Esophagus squamous epithelium (tissue), 4 donors: ENCODE data around the gene SEMA7A.

Source experiments
- POLR2A ChIP-seq, 4 donors: fragments of 450-650 bp; IDR thresholded peaks; one replicate each; pipeline ENCODE4 v1.6.1; 2017; ENCODE audit warnings: antibody characterized with exemption in 4 of 4, mild to moderate bottlenecking in 4 of 4, moderate library complexity in 3 of 4
- TF ChIP-seq, protein P1 (sequence below), 6 experiments: fragments of 450-650 bp in 4 of 6; fragments of 200-600 bp in 2 of 6; sonication (generic) in 2 of 6; IDR thresholded peaks; one replicate each; pipeline ENCODE4 v1.5.1; 2016 to 2019; ENCODE audit warnings: antibody characterized with exemption in 6 of 6, mild to moderate bottlenecking in 4 of 6, moderate library complexity in 4 of 6

- TF ChIP-seq, protein P1, sequence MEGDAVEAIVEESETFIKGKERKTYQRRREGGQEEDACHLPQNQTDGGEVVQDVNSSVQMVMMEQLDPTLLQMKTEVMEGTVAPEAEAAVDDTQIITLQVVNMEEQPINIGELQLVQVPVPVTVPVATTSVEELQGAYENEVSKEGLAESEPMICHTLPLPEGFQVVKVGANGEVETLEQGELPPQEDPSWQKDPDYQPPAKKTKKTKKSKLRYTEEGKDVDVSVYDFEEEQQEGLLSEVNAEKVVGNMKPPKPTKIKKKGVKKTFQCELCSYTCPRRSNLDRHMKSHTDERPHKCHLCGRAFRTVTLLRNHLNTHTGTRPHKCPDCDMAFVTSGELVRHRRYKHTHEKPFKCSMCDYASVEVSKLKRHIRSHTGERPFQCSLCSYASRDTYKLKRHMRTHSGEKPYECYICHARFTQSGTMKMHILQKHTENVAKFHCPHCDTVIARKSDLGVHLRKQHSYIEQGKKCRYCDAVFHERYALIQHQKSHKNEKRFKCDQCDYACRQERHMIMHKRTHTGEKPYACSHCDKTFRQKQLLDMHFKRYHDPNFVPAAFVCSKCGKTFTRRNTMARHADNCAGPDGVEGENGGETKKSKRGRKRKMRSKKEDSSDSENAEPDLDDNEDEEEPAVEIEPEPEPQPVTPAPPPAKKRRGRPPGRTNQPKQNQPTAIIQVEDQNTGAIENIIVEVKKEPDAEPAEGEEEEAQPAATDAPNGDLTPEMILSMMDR (IDR thresholded peaks at IDR 0.05), result no peak
- TF ChIP-seq POLR2A (IDR thresholded peaks at IDR 0.05), result no peak
Observed at GRCh38 chr15:74400313-74400860, 33.4 kb downstream of the SEMA7A start.
